GM23338 (cell line): ENCODE measurements around the gene ABCD3.
"Not testable (repeated sequence)": the region's sequence is repeated elsewhere in the genome, so short reads cannot be mapped to it uniquely, and the experiment has no call there.

Source experiments
- CREB1 ChIP-seq: fragments of 250-450 bp; sonication (Bioruptor Pico); IDR thresholded peaks from 2 replicates; pipeline ENCODE4 v1.5.0; 2020; ENCODE audit warnings: low read depth, mild to moderate bottlenecking, moderate library complexity
- EZH2 ChIP-seq: fragments of 200-600 bp; sonication (generic); IDR thresholded peaks from one replicate; pipeline ENCODE4 v1.8.0; 2017; ENCODE audit warnings: antibody characterized with exemption, mild to moderate bottlenecking, low read depth; ENCODE audit not compliant: unreplicated experiment
- EZH2phosphoT487 ChIP-seq: fragments of 200-600 bp; sonication (generic); IDR thresholded peaks from one replicate; pipeline ENCODE4 v1.8.1; 2018; ENCODE audit warnings: antibody characterized with exemption; ENCODE audit not compliant: unreplicated experiment
- JUNB ChIP-seq: IDR thresholded peaks from one replicate; pipeline ENCODE4 v1.6.1; 2016; ENCODE audit warnings: antibody characterized with exemption; ENCODE audit not compliant: unreplicated experiment
- NANOG ChIP-seq: IDR thresholded peaks from 2 replicates; pipeline ENCODE4 v1.6.1; 2016; ENCODE audit warnings: antibody characterized with exemption, borderline replicate concordance
- POLR2AphosphoS5 ChIP-seq: IDR thresholded peaks from 2 replicates; pipeline ENCODE4 v1.6.1; 2016; ENCODE audit warnings: antibody characterized with exemption, low read depth
- STAT1 ChIP-seq: IDR thresholded peaks from one replicate; pipeline ENCODE4 v1.6.1; 2016; ENCODE audit warnings: antibody characterized with exemption; ENCODE audit not compliant: unreplicated experiment
- ZNF114 ChIP-seq: fragments of 250-450 bp; sonication (Bioruptor Pico); IDR thresholded peaks from 2 replicates; pipeline ENCODE4 v1.5.0; 2020; ENCODE audit warnings: mild to moderate bottlenecking, moderate library complexity
- TF ChIP-seq, protein P1 (sequence below), 2 experiments: fragments of 200-600 bp in 1 of 2; sonication (generic) in 1 of 2; conservative IDR thresholded peaks; 2 replicates each; pipeline versions ENCODE4 v1.5.1 to v1.6.1; 2016 to 2017; ENCODE audit warnings: antibody characterized with exemption in 2 of 2, low read depth in 2 of 2, mild to moderate bottlenecking in 2 of 2, moderate library complexity in 1 of 2
- TF ChIP-seq, protein P2 (sequence below): IDR thresholded peaks from one replicate; pipeline ENCODE4 v1.6.1; 2018; ENCODE audit warnings: antibody characterized with exemption; ENCODE audit not compliant: unreplicated experiment
- TF ChIP-seq, protein P3 (sequence below): IDR thresholded peaks from 2 replicates; pipeline ENCODE4 v1.6.1; 2016; ENCODE audit warnings: antibody characterized with exemption

DNA sequence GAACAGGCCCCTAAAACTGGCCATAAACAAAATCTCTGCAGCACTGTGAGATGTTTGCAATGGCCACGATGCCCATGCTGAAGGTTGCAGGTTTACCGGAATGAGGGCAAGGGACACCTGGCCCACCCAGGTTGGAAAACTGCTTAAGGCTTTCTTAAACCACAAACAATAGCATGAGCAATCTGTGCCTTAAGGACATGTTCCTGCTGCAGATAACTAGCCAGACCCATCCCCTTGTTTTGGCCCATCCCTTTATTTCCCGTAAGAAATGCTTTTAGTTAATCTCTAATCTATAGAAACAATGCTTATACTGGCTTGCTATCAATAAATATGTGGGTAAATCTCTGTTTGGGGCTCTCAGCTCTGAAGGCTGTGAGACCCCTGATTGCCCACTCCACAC, 26.6 kb downstream of the ABCD3 start:
- TF ChIP-seq, protein P1, sequence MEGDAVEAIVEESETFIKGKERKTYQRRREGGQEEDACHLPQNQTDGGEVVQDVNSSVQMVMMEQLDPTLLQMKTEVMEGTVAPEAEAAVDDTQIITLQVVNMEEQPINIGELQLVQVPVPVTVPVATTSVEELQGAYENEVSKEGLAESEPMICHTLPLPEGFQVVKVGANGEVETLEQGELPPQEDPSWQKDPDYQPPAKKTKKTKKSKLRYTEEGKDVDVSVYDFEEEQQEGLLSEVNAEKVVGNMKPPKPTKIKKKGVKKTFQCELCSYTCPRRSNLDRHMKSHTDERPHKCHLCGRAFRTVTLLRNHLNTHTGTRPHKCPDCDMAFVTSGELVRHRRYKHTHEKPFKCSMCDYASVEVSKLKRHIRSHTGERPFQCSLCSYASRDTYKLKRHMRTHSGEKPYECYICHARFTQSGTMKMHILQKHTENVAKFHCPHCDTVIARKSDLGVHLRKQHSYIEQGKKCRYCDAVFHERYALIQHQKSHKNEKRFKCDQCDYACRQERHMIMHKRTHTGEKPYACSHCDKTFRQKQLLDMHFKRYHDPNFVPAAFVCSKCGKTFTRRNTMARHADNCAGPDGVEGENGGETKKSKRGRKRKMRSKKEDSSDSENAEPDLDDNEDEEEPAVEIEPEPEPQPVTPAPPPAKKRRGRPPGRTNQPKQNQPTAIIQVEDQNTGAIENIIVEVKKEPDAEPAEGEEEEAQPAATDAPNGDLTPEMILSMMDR (conservative IDR thresholded peaks at IDR 0.05; ENCODE audit: low read depth in 2 of 2): not testable (repeated sequence)
- TF ChIP-seq JUNB; EZH2phosphoT487; EZH2; POLR2AphosphoS5; STAT1; NANOG; ZNF114 (CRISPR knock-in tag); CREB1 (CRISPR knock-in tag): not testable (repeated sequence)
- TF ChIP-seq, protein P2, sequence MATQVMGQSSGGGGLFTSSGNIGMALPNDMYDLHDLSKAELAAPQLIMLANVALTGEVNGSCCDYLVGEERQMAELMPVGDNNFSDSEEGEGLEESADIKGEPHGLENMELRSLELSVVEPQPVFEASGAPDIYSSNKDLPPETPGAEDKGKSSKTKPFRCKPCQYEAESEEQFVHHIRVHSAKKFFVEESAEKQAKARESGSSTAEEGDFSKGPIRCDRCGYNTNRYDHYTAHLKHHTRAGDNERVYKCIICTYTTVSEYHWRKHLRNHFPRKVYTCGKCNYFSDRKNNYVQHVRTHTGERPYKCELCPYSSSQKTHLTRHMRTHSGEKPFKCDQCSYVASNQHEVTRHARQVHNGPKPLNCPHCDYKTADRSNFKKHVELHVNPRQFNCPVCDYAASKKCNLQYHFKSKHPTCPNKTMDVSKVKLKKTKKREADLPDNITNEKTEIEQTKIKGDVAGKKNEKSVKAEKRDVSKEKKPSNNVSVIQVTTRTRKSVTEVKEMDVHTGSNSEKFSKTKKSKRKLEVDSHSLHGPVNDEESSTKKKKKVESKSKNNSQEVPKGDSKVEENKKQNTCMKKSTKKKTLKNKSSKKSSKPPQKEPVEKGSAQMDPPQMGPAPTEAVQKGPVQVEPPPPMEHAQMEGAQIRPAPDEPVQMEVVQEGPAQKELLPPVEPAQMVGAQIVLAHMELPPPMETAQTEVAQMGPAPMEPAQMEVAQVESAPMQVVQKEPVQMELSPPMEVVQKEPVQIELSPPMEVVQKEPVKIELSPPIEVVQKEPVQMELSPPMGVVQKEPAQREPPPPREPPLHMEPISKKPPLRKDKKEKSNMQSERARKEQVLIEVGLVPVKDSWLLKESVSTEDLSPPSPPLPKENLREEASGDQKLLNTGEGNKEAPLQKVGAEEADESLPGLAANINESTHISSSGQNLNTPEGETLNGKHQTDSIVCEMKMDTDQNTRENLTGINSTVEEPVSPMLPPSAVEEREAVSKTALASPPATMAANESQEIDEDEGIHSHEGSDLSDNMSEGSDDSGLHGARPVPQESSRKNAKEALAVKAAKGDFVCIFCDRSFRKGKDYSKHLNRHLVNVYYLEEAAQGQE: not testable (repeated sequence)
- TF ChIP-seq, protein P3, sequence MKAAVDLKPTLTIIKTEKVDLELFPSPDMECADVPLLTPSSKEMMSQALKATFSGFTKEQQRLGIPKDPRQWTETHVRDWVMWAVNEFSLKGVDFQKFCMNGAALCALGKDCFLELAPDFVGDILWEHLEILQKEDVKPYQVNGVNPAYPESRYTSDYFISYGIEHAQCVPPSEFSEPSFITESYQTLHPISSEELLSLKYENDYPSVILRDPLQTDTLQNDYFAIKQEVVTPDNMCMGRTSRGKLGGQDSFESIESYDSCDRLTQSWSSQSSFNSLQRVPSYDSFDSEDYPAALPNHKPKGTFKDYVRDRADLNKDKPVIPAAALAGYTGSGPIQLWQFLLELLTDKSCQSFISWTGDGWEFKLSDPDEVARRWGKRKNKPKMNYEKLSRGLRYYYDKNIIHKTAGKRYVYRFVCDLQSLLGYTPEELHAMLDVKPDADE: not testable (repeated sequence)
